Loucy (cell line): ENCODE data around the gene AFF2.

ENCODE experiments used
- H2AFZ ChIP-seq: fragments of 200-600 bp; sonication (generic); 2 replicates; pipeline ENCODE4 v1.6.0; 2016; ENCODE audit warnings: antibody characterized with exemption, mild to moderate bottlenecking, low read length, moderate library complexity
- H3F3A ChIP-seq: fragments of 200-600 bp; 2 replicates; pipeline ENCODE4 v1.6.0; 2016; ENCODE audit warnings: antibody characterized with exemption, low read depth, mild to moderate bottlenecking
- H3K27me3 ChIP-seq: fragments of 200-600 bp; sonication (generic); 2 replicates; pipeline ENCODE4 v1.6.1; 2014; ENCODE audit warnings: low read length, mild to moderate bottlenecking; ENCODE audit not compliant: insufficient read depth, poor library complexity, severe bottlenecking
- H3K36me3 ChIP-seq: fragments of 200-600 bp; sonication (generic); 2 replicates; pipeline ENCODE4 v1.6.1; 2016; ENCODE audit warnings: low read length; ENCODE audit not compliant: insufficient read depth
- H3K4me1 ChIP-seq: fragments of 200-600 bp; sonication (generic); 2 replicates; pipeline ENCODE4 v1.5.1; 2014; ENCODE audit warnings: low read length, mild to moderate bottlenecking; ENCODE audit not compliant: insufficient read depth, poor library complexity, severe bottlenecking
- H3K4me2 ChIP-seq: fragments of 200-600 bp; sonication (generic); 2 replicates; pipeline ENCODE4 v1.6.0; 2014; ENCODE audit warnings: antibody characterized with exemption, low read length, low read depth, mild to moderate bottlenecking; ENCODE audit not compliant: poor library complexity, severe bottlenecking
- H3K4me3 ChIP-seq: fragments of 200-600 bp; sonication (generic); 2 replicates; pipeline ENCODE4 v1.5.1; 2014; ENCODE audit warnings: low read length, mild to moderate bottlenecking, mixed read lengths; ENCODE audit not compliant: poor library complexity, severe bottlenecking
- H3K79me2 ChIP-seq: fragments of 200-600 bp; sonication (generic); 2 replicates; pipeline ENCODE4 v1.6.1; 2014; ENCODE audit warnings: low read length; ENCODE audit not compliant: insufficient read depth
- H3K9ac ChIP-seq: fragments of 200-600 bp; sonication (generic); 2 replicates; pipeline ENCODE4 v1.6.0; 2014; ENCODE audit warnings: mild to moderate bottlenecking, low read depth, low read length, moderate library complexity; ENCODE audit not compliant: poor library complexity, severe bottlenecking
- H3K9me2 ChIP-seq: fragments of 200-600 bp; sonication (generic); replicated peaks from 2 replicates; pipeline ENCODE4 v1.6.1; 2016; ENCODE audit warnings: low read depth, low read length, mixed read lengths
- H3K9me3 ChIP-seq: fragments of 200-600 bp; sonication (generic); 2 replicates; pipeline ENCODE4 v1.6.1; 2014; ENCODE audit warnings: mild to moderate bottlenecking, antibody characterized with exemption, low read length, low read depth; ENCODE audit not compliant: insufficient read depth
- H4K20me1 ChIP-seq: fragments of 200-600 bp; sonication (generic); 2 replicates; pipeline ENCODE4 v1.6.0; 2014; ENCODE audit warnings: antibody characterized with exemption, low read length, mild to moderate bottlenecking; ENCODE audit not compliant: insufficient read depth, poor library complexity, severe bottlenecking
- EZH2phosphoT487 ChIP-seq: fragments of 200-600 bp; IDR thresholded peaks from 2 replicates; pipeline ENCODE4 v1.6.1; 2018; ENCODE audit warnings: antibody characterized with exemption, mild to moderate bottlenecking, moderate library complexity, borderline replicate concordance
- TF ChIP-seq, protein P1 (sequence below): fragments of 200-600 bp; sonication (generic); conservative IDR thresholded peaks from 2 replicates; pipeline ENCODE4 v1.5.1; 2014; ENCODE audit warnings: mild to moderate bottlenecking, antibody characterized with exemption, low read length

Gene AFF2

DNA sequence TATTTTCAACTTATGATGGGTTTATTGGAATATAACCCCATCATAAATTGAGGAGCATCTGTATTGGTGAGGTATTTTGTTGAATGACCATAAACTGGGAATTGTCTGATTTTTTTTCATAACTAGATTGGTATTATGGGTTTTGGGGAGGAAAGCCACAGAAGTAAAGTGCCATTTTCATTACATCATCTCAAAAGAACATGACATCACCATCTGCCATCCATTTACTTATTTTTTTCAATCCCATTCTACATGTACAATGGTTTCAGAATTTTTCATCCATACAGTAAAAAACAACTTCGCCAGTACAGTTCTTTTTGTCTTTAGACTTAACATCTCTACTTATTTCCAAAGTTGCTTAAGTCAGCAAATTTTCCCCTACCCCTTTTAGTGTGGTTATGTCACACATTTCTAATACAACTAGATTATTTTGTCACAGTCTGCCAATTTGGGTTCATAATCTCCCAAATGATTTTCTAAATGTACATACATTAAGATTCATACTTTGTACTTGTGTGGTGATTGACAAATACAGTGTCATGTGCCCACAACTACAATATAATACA lies 545.3 kb downstream of the AFF2 start:
- Histone ChIP-seq H3K4me2 (no peak overlapping the region), H3K36me3 (no peaks in the 10 kb centered on the region), H3F3A (no peaks in the 10 kb centered on the region), H3K9ac (no peak overlapping the region), H3K27me3 (no peaks in the 10 kb centered on the region), H3K4me1 (no peaks in the 10 kb centered on the region), H3K4me3 (no peak overlapping the region), H4K20me1 (no peaks in the 10 kb centered on the region), H2AFZ (no peak overlapping the region), H3K79me2 (no peaks in the 10 kb centered on the region), H3K9me2 (no peaks in the 10 kb centered on the region), H3K9me3 (no peaks in the 10 kb centered on the region)
- no peak for TF ChIP-seq EZH2phosphoT487
- TF ChIP-seq, protein P1, sequence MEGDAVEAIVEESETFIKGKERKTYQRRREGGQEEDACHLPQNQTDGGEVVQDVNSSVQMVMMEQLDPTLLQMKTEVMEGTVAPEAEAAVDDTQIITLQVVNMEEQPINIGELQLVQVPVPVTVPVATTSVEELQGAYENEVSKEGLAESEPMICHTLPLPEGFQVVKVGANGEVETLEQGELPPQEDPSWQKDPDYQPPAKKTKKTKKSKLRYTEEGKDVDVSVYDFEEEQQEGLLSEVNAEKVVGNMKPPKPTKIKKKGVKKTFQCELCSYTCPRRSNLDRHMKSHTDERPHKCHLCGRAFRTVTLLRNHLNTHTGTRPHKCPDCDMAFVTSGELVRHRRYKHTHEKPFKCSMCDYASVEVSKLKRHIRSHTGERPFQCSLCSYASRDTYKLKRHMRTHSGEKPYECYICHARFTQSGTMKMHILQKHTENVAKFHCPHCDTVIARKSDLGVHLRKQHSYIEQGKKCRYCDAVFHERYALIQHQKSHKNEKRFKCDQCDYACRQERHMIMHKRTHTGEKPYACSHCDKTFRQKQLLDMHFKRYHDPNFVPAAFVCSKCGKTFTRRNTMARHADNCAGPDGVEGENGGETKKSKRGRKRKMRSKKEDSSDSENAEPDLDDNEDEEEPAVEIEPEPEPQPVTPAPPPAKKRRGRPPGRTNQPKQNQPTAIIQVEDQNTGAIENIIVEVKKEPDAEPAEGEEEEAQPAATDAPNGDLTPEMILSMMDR: no peak
